GM21526 (cell line): Measurements from ENCODE around the gene MAN2B2.

ENCODE experiments used
- ATAC-seq: cut with Tn5 transposase; IDR thresholded peaks from one replicate; pipeline ENCODE4 v1.9.1; 2021; ENCODE audit warnings: moderate library complexity; ENCODE audit not compliant: unreplicated experiment, low FRiP score

The MAN2B2 gene

GRCh38 chr4:6591313-6591712, 16.3 kb downstream of the MAN2B2 start:
- peak; percentile 57 for ATAC-seq

- ATAC-seq, result no peak
Observed at GRCh38 chr4:6591781-6592180, 16.8 kb downstream of the MAN2B2 start.

- ATAC-seq, result no peak
Observed at GRCh38 chr4:6592804-6593563, 18.0 kb downstream of the MAN2B2 start.

- ATAC-seq, result no peak
Observed at GRCh38 chr4:6594341-6594740, 19.4 kb downstream of the MAN2B2 start.

- no peak for ATAC-seq
Observed at GRCh38 chr4:6594826-6595355, 19.9 kb downstream of the MAN2B2 start.

GRCh38 chr4:6595897-6596537, 21.0 kb downstream of the MAN2B2 start:
- no peak for ATAC-seq

- no peak for ATAC-seq
Observed at GRCh38 chr4:6596948-6597347, 22.0 kb downstream of the MAN2B2 start.

GRCh38 chr4:6598127-6598526, 23.1 kb downstream of the MAN2B2 start:
- no peak for ATAC-seq

- no peak for ATAC-seq
Observed at GRCh38 chr4:6598641-6599040, 23.7 kb downstream of the MAN2B2 start.

GRCh38 chr4:6601661-6602250, 26.8 kb downstream of the MAN2B2 start:
- ATAC-seq, result no peak

GRCh38 chr4:6602289-6602688, 27.3 kb downstream of the MAN2B2 start:
- no peak for ATAC-seq

- no peak for ATAC-seq
Observed at GRCh38 chr4:6603128-6603527, 28.1 kb downstream of the MAN2B2 start.

GRCh38 chr4:6605114-6605513, 30.1 kb downstream of the MAN2B2 start:
- no peak for ATAC-seq

- ATAC-seq, result no peak
Observed at GRCh38 chr4:6605605-6606004, 30.6 kb downstream of the MAN2B2 start.

GRCh38 chr4:6606465-6607235, 31.7 kb downstream of the MAN2B2 start:
- no peak for ATAC-seq

GRCh38 chr4:6607368-6608055, 32.5 kb downstream of the MAN2B2 start:
- no peak for ATAC-seq

GRCh38 chr4:6608758-6609414, 33.9 kb downstream of the MAN2B2 start:
- ATAC-seq, result no peak

GRCh38 chr4:6609415-6610079, 34.6 kb downstream of the MAN2B2 start:
- no peak for ATAC-seq

GRCh38 chr4:6610856-6611430, 36.0 kb downstream of the MAN2B2 start:
- no peak for ATAC-seq
